K562 treated with DMSO at 1 percent for 4 hours (cell line): ENCODE results near the gene SAP30BP. TPM values are rescaled to one million over a fixed set of nuclear protein-coding genes. Genes with fewer than 3 reads are reported as not detected.

Experiments
- total RNA-seq: library from RNA; unstranded; fragments of 300-600 nt; gene quantifications from 2 replicates; pipeline ENCODE4 v1.2.3, GENCODE V29; 2022; ENCODE audit not compliant: insufficient read depth

The SAP30BP gene
- 45.2 and 54.9 TPM in 2 replicates for total RNA-seq

DNA sequence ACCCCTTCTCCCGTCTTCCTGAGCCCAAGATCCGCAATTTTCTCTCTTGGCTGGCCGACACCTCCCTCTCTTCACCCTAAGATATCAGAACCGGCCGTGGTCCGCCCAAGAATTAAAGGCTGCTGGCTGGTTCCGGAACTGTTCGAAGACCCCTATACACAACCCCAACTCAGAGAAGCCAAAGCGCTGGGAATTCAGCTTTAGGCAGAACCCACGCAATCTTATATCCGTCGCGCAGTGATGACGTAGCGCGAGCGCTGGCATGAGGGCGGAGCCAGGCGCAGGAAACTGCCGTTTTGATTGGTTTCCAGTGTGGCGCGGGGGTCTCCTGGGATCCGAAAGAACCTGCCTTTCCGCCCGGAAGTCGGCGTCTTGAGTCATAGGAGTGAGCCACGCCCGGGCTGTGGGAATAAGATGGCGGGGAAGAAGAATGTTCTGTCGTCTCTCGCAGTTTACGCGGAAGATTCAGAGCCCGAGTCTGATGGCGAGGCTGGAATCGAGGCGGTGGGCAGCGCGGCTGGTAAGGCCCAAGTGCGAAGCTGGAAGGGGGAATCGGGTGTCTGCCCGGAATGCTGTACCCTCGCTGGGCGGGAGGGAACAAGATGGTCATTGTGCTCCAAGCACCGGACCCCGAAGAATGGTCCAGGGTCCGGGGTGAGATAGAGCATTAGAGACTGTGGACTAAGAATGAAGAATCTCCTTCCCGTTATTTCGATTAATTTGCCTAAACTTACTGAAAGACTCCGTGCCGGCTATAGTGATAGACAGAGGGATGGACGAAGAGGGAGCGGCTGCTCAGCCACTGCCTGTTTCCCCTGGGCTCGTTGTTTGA, at the start of gene SAP30BP, which contains the start of gene RECQL5:
SAP30BP (plus strand) TSS at position 380 of the 832 bp plus-strand sequence; CDS start at position 415, 35 bp downstream.
RECQL5 (minus strand) TSS at position 196 of the 832 bp plus-strand sequence. CDS start 597 bp downstream, outside the sequence.

DNA sequence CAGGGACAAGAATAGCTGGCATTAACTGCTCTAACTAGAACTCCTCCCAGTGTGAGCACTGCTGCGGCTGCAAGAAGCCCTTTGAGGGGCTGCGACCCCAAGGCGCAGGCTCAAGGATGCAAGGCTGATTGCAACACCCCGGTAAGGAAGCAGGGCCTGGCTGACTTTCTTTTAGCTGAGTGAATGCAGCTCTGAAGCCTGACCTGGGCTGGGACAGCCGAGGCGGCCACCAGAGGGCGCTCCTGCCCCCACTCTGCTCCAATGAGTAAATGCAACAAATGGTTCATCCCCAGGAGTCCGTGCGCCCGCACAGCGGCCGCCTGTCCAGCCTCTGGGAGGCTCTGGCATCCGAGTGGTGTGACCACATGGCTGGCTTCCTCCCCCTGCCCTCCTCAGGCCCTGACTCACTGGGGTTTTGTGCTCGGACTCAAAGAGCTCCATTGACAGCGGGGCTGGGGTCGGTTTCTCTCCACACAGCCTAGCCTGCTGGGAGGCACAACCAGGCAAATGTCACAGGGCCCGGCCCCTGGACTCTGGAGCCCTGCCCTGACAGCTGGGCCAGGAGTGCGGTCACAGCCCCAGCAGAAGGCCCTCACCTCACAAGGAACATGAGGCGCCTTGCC, 34.2 kb upstream of the SAP30BP start, which contains the start of gene SMIM5:
SMIM5 (plus strand) TSS at position 572 of the 623 bp plus-strand sequence. CDS start 6,768 bp downstream, outside the sequence.

DNA sequence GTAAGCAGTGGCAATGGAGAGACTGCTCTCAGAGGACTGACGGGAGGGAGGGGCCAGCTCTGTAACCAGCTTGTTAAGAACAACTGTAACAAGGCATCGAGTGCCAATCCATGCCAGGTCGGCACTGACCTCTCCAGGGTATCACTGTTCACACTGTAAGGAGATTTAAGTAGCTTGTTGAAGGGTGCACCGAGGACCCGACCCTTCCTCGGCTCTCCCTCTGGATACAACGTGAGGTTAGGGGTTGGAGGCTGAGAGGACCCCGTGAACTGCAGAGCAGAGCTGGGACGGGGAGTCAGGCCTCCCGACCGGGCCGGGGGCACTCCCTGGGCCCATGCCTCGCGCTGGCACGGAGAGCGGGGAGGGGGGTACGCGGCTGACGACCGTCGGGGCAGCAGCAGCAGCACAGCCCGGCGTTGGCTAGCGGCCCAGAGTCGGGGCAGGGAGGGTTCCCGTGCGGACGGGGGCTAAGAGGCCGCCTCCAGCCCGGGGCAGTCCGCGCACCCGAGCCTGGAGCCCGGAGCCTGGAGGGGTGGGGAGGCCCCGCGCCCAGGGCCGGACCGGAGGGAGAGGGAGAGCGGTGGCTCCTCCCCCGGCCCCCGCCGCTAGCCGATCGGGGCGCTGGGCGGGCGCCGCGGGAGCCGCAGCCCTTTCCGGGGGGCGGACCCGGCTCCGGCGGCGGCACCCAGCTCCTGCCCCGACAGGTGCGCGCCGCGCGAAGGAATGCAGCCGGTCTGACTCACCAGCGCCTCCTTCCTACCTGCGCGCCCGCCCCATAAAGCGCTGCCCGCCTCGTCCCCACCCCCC, 53.7 kb downstream of the SAP30BP start, which contains the start of gene ITGB4:
ITGB4 (plus strand) TSS at position 804 of the 807 bp plus-strand sequence. CDS start 3,245 bp downstream, outside the sequence.

Other genes with a start within 250 kb of the SAP30BP start
- gene TMEM94, start 210.7 kb upstream of the SAP30BP start, total RNA-seq = 20.6 and 46.7 TPM in 2 replicates
- 3.1 and 4.5 TPM in 2 replicates for gene CASKIN2, start 151.8 kb upstream of the SAP30BP start, total RNA-seq
- 24.1 and 27.1 TPM in 2 replicates for gene TSEN54, start 150.8 kb upstream of the SAP30BP start, total RNA-seq
- 23.7 and 29.6 TPM in 2 replicates for gene LLGL2, start 141.6 kb upstream of the SAP30BP start, total RNA-seq
- 0.29 and 1.2 TPM in 2 replicates for gene MYO15B, start 79.5 kb upstream of the SAP30BP start, total RNA-seq
- gene SMIM5, start 33.9 kb upstream of the SAP30BP start, total RNA-seq = not detected in 2 replicates
- gene RECQL5, start 184 bp upstream of the SAP30BP start, total RNA-seq = 19.1 and 20.5 TPM in 2 replicates
- gene ITGB4, start 54.1 kb downstream of the SAP30BP start, total RNA-seq = 0.27 and 1.0 TPM in 2 replicates
- 44.8 and 73.0 TPM in 2 replicates for gene GALK1, start 97.9 kb downstream of the SAP30BP start, total RNA-seq
- 45.3 and 46.6 TPM in 2 replicates for gene UNK, start 117.5 kb downstream of the SAP30BP start, total RNA-seq
- 164 and 167 TPM in 2 replicates for gene UNC13D, start 177.1 kb downstream of the SAP30BP start, total RNA-seq
- 133 TPM in 2 replicates for gene WBP2, start 188.0 kb downstream of the SAP30BP start, total RNA-seq
- gene TRIM47, start 211.2 kb downstream of the SAP30BP start, total RNA-seq = 2.6 and 3.6 TPM in 2 replicates
- 21.2 and 26.6 TPM in 2 replicates for gene TRIM65, start 229.6 kb downstream of the SAP30BP start, total RNA-seq
- 82.4 and 95.4 TPM in 2 replicates for gene MRPL38, start 237.5 kb downstream of the SAP30BP start, total RNA-seq